SK-N-MC (cell line): ENCODE data around the gene GPRC5D.

ENCODE experiments used
- DNase-seq: peaks from one replicate; pipeline ENCODE4 v3.0.0-alpha.2; 2011; ENCODE audit warnings: low read depth, low spot score
- H3K27ac ChIP-seq: fragments of 200-600 bp; sonication (generic); 2 replicates; pipeline ENCODE4 v1.5.1; 2016; ENCODE audit warnings: mixed run types
- H3K36me3 ChIP-seq: fragments of 200-600 bp; sonication (generic); 2 replicates; pipeline ENCODE4 v1.6.1; 2017; ENCODE audit warnings: antibody characterized with exemption, low read length, mixed read lengths; ENCODE audit not compliant: insufficient read depth
- H3K4me3 ChIP-seq: fragments of 200-600 bp; sonication (generic); 2 replicates; pipeline ENCODE4 v1.5.1; 2016
- H3K9ac ChIP-seq: fragments of 200-600 bp; sonication (generic); 2 replicates; pipeline ENCODE4 v1.8.0; 2017; ENCODE audit warnings: mixed run types, mixed read lengths; ENCODE audit not compliant: insufficient read length
- H3K9me3 ChIP-seq: fragments of 200-600 bp; sonication (generic); 2 replicates; pipeline ENCODE4 v1.6.1; 2017; ENCODE audit warnings: low read depth, mild to moderate bottlenecking, antibody characterized with exemption, low read length, moderate library complexity, mixed read lengths
- EZH2 ChIP-seq: fragments of 200-600 bp; sonication (generic); IDR thresholded peaks from one replicate; pipeline ENCODE4 v1.6.1; 2017; ENCODE audit warnings: antibody characterized with exemption
- FOXP2 ChIP-seq: optimal IDR thresholded peaks from 2 replicates; pipeline ENCODE3; 2011; ENCODE audit warnings: mild to moderate bottlenecking, moderate library complexity; ENCODE audit not compliant: insufficient read depth; ENCODE audit errors: extremely low read length, control extremely low read depth
- POLR2AphosphoS5 ChIP-seq: IDR thresholded peaks from 2 replicates; pipeline ENCODE4 v1.6.1; 2012; ENCODE audit warnings: mild to moderate bottlenecking, low read depth, low read length, borderline replicate concordance

GPRC5D gene

DNA sequence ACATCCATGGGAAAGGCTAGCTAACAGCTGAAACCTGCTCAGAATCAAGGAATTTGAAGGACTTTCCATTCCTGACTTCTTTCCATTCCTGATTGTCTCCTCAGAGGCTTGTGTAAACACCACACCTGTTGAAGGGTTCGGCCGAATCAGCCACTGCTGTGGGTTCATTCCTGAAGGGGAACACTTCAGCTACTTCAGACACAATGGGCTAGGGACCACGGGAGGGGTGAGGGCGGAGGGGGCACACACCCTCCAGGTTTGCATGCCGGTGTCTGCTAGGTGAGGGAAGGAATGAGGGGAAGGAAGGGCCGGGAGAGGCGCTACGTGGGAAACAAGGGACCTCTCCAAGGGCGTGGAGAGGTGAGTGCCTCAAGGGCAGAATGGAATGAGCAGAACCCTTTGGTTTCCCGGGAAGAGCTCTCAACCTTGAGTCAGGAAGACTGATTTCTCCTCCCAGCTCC is 59.3 kb downstream of the GPRC5D start:
- Histone ChIP-seq H3K9me3 (no peaks in the 10 kb centered on the region), H3K27ac (no peak overlapping the region), H3K36me3 (no peaks in the 10 kb centered on the region), H3K4me3 (no peak overlapping the region), H3K9ac (no peak overlapping the region)
- no peak for TF ChIP-seq FOXP2
- TF ChIP-seq EZH2 = no peak
- TF ChIP-seq POLR2AphosphoS5 = no peak
- DNase-seq = no peak

DNA sequence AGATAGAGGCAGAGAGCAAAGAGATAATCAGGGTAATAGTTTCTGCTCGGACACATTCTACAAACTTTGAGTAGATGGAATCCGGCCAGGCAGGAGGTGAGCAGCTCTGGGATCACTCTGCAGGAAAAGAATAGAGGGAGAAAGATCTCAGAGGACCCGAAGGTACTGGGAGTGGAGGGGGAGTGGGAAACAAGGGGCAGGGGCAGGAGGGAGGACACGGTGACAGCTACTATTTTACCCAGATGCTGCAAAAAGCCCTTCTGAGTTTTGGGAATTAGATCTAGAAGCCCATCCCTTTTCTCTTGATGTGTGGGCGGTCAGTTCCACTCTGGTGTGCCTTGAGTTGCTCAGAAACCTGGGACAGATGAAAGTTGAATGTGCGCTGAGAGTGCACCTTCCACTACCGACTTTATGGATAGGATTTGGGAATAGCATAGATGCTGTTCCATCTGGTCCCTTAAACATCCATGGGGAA is 60.1 kb downstream of the GPRC5D start:
- Histone ChIP-seq H3K9me3 (no peaks in the 10 kb centered on the region), H3K27ac (no peak overlapping the region), H3K4me3 (peak overlapping the region; percentile 67), H3K36me3 (no peaks in the 10 kb centered on the region), H3K9ac (no peak overlapping the region)
- TF ChIP-seq POLR2AphosphoS5 (no peak), EZH2 (no peak), FOXP2 (no peak)
- DNase-seq = no peak

DNA sequence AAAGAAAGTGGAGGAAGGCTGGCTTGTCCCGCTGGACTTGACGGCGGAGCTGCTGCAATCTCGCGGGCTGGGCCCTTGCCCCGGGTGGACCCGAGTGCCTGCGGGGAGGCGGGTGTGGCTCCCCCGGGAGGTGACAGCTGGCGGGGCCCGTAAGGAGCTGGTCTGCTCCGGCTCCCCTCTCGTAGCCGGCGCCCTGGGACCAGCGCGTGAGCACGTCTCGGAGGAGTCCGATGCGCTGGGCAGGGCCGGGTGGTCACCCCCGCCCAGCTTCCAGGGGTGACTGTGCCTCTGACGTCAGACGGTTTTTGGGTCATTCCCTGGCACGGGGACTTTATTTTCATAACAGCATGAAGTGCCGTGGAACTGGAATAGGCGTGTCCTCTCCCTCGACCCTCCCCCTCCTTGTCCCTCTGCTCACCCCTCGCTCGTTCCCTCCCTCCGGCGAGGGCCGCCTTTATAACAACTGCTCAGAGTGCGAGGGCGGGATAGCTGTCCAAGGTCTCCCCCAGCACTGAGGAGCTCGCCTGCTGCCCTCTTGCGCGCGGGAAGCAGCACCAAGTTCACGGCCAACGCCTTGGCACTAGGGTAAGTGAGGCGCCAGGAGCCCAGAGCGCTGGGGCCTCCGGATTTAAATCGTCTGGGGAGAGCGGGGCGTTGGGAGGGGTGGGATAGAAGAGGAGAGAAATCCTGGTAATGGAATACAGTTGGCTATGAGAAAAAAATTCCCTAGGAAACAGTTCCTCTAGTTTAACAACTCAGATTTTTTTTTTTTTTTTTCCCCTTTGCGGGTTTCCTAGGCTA is 60.7 kb downstream of the GPRC5D start, which contains the start of gene GPRC5A:
TSS of gene GPRC5A (plus strand) at position 483 of the 801 bp plus-strand sequence. CDS start 16,688 bp downstream, outside the sequence.
- DNase-seq = no peak
- Histone ChIP-seq H3K27ac (no peak within 1 kb of the TSS), H3K9me3 (no peaks in the 10 kb centered on the region), H3K9ac (no peak within 1 kb of the TSS), H3K36me3 (no peaks in the 10 kb centered on the region), H3K4me3 (peak within 1 kb of the TSS; percentile 67)
- TF ChIP-seq POLR2AphosphoS5 (no peak), FOXP2 (no peak), EZH2 (no peak)
